ENCODE results near the gene MTUS2.

DNA sequence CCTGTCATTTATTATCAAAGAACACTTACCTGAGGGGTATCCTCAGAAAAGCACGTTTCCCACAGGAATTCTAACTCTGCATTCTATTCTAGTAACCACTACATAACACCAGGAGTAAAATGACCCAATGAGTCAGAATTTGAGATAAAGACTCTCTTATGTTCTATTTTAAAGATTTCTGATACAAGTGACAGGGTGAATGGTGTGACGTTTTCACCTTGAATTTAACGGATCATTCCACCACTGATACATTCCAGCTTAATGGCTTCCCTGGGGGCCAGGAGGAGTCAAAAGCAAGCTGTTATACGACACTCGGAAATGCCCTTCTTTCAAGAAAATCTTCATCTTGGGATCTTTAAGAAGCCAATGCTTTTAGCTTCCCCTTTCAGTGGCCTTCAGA, 720.2 kb downstream of the MTUS2 start:
- TF ChIP-seq, protein P1, sequence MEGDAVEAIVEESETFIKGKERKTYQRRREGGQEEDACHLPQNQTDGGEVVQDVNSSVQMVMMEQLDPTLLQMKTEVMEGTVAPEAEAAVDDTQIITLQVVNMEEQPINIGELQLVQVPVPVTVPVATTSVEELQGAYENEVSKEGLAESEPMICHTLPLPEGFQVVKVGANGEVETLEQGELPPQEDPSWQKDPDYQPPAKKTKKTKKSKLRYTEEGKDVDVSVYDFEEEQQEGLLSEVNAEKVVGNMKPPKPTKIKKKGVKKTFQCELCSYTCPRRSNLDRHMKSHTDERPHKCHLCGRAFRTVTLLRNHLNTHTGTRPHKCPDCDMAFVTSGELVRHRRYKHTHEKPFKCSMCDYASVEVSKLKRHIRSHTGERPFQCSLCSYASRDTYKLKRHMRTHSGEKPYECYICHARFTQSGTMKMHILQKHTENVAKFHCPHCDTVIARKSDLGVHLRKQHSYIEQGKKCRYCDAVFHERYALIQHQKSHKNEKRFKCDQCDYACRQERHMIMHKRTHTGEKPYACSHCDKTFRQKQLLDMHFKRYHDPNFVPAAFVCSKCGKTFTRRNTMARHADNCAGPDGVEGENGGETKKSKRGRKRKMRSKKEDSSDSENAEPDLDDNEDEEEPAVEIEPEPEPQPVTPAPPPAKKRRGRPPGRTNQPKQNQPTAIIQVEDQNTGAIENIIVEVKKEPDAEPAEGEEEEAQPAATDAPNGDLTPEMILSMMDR (IDR thresholded peaks at IDR 0.05; ENCODE audit: insufficient read depth, low read length): no peak
- TF ChIP-seq, protein P2, sequence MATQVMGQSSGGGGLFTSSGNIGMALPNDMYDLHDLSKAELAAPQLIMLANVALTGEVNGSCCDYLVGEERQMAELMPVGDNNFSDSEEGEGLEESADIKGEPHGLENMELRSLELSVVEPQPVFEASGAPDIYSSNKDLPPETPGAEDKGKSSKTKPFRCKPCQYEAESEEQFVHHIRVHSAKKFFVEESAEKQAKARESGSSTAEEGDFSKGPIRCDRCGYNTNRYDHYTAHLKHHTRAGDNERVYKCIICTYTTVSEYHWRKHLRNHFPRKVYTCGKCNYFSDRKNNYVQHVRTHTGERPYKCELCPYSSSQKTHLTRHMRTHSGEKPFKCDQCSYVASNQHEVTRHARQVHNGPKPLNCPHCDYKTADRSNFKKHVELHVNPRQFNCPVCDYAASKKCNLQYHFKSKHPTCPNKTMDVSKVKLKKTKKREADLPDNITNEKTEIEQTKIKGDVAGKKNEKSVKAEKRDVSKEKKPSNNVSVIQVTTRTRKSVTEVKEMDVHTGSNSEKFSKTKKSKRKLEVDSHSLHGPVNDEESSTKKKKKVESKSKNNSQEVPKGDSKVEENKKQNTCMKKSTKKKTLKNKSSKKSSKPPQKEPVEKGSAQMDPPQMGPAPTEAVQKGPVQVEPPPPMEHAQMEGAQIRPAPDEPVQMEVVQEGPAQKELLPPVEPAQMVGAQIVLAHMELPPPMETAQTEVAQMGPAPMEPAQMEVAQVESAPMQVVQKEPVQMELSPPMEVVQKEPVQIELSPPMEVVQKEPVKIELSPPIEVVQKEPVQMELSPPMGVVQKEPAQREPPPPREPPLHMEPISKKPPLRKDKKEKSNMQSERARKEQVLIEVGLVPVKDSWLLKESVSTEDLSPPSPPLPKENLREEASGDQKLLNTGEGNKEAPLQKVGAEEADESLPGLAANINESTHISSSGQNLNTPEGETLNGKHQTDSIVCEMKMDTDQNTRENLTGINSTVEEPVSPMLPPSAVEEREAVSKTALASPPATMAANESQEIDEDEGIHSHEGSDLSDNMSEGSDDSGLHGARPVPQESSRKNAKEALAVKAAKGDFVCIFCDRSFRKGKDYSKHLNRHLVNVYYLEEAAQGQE (IDR thresholded peaks at IDR 0.05; ENCODE audit: insufficient replicate concordance, low read depth): no peak
- TF ChIP-seq POLR2AphosphoS5 (IDR thresholded peaks at IDR 0.05; ENCODE audit: low read depth): no peak

Measured in HL-60 (cell line).